CD4-positive, alpha-beta T cell (primary cell): ENCODE measurements around the gene TSPAN32. TPM values are rescaled to one million over a fixed set of nuclear protein-coding genes. Genes with fewer than 3 reads are reported as not detected.

Source experiments
- ATAC-seq: fragments of 200-7000 bp; cut with Tn5 transposase; one replicate; pipeline ENCODE4 v1.10.0; 2022; ENCODE audit warnings: mild to moderate bottlenecking; ENCODE audit not compliant: poor library complexity
- CTCF ChIA-PET: fragments of 350-600 bp; sonication (Branson Sonifier 250); formaldehyde crosslinking; loops from one replicate; lab custom pipeline; 2021; ENCODE audit warnings: antibody characterized with exemption, inconsistent platforms; lab: Charles Lee
- POLR2A ChIA-PET: fragments of 350-600 bp; sonication (Branson Sonifier 250); formaldehyde crosslinking; loops from one replicate; lab custom pipeline; 2021; ENCODE audit warnings: antibody characterized with exemption, inconsistent platforms; lab: Charles Lee
- DNase-seq, 14 experiments: peaks; one replicate each; pipeline ENCODE4 v3.0.0-alpha.2; 2013 to 2020; ENCODE audit warnings: mixed read lengths in 2 of 14
- H3K27ac ChIP-seq, 2 donors: one replicate each; pipeline versions ENCODE4 v1.5.1 to v1.7.0; 2013; ENCODE audit warnings: low read length in 2 of 2, low read depth in 1 of 2, mild to moderate bottlenecking in 1 of 2
- H3K27me3 ChIP-seq, 2 experiments: 1 replicate in 1 of 2; 2 replicates in 1 of 2; pipeline versions ENCODE4 v1.6.1 to v1.7.0; 2013; ENCODE audit warnings: low read length in 2 of 2, control low read depth in 1 of 2, mild to moderate bottlenecking in 1 of 2, moderate library complexity in 1 of 2; ENCODE audit not compliant: insufficient read depth in 2 of 2, control insufficient read depth in 1 of 2
- H3K36me3 ChIP-seq: one replicate; pipeline ENCODE4 v1.6.1; 2013; ENCODE audit warnings: low read length, control low read depth; ENCODE audit not compliant: insufficient read depth
- H3K4me1 ChIP-seq: one replicate; pipeline ENCODE4 v1.6.1; 2013; ENCODE audit warnings: low read length, control low read depth; ENCODE audit not compliant: insufficient read depth
- H3K4me3 ChIP-seq: one replicate; pipeline ENCODE4 v1.5.1; 2013; ENCODE audit warnings: mild to moderate bottlenecking, low read length, moderate library complexity
- H3K9me3 ChIP-seq, 2 experiments: 1 replicate in 1 of 2; 2 replicates in 1 of 2; pipeline versions ENCODE4 v1.6.1 to v1.7.0; 2013; ENCODE audit warnings: low read length in 2 of 2, mild to moderate bottlenecking in 2 of 2, control low read depth in 1 of 2, moderate library complexity in 1 of 2; ENCODE audit not compliant: control insufficient read depth in 1 of 2, insufficient read depth in 1 of 2
- H3K27ac Mint-ChIP-seq: one replicate; pipeline ENCODE4 v1.8.0; 2020; ENCODE audit warnings: mixed read lengths
- H3K27me3 Mint-ChIP-seq: one replicate; pipeline ENCODE4 v1.8.0; 2021; ENCODE audit warnings: mixed read lengths
- H3K36me3 Mint-ChIP-seq: one replicate; pipeline ENCODE4 v1.8.0; 2021; ENCODE audit warnings: low read depth, mixed read lengths
- H3K4me1 Mint-ChIP-seq: one replicate; pipeline ENCODE4 v1.8.0; 2021; ENCODE audit warnings: low read depth, mixed read lengths
- H3K4me3 Mint-ChIP-seq: one replicate; pipeline ENCODE4 v1.8.0; 2020; ENCODE audit warnings: mild to moderate bottlenecking, mixed read lengths
- H3K9me3 Mint-ChIP-seq: one replicate; pipeline ENCODE4 v1.8.0; 2020; ENCODE audit warnings: mixed read lengths
- CTCF ChIP-seq: fragments of 200-600 bp; IDR thresholded peaks from one replicate; pipeline ENCODE4 v1.8.0; 2022; ENCODE audit warnings: antibody characterized with exemption, mild to moderate bottlenecking
- intact Hi-C, 2 experiments: fragments of 100-400 bp; cut with DNase I in 1 of 2; cut with micrococcal nuclease in 1 of 2; formaldehyde crosslinking; loops; one replicate each; pipeline versions ENCODE4 v1.15.1 to v1.9.0; 2023 to 2025; cut with DNase I, micrococcal nuclease
- total RNA-seq, 174 experiments: library from RNA in 2 of 174; stranded (reverse) in 2 of 174; gene quantifications; one replicate each; pipeline ENCODE4 v1.2.3 and lab custom pipeline; 2021 to 2026

TSPAN32 gene
- total RNA-seq, 2 experiments from 2014 or later, result 81.8 TPM

DNA sequence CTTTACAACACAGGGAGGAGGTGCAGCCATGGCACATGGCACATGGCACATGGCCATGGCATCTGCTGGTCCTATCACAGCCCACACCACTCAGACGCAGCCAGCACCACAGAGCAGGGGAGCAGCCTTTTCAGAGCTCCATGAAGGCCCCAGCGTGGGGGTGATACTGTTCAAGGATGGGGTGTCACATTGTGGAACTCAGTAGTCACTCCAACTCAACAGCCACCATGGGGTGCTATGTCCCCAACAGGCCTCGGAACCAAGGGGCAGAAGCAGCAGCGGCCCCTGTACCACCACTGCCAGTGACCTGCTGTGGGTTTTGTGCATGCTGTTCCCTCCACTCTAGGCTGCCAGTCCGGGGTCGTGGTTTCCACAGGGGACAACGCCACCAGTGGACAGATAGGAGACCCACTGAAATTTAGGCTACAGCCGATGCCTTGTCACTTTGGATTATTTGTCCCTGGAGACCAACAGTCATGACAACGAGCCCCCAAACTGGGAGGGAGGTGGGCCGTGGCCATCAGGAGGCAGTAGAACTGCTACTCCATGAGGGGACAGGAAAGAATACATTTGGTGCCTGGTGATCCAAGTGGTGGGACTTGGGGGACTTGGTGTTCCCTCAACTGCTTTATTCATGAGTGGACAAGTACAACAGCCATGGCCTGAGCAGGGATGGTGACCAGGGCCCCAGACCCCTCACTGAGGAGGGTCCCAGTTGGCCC, 44.9 kb downstream of the TSPAN32 start:
- POLR2A ChIA-PET, result no interaction called here
- H3K36me3 Mint-ChIP-seq, result peaks cover 5% of the 10 kb centered on the region
- no peak overlapping the region for H3K27ac Mint-ChIP-seq
- ATAC-seq (no peak), DNase-seq (no peak)
- peaks cover 4% of the 10 kb centered on the region for H3K9me3 Mint-ChIP-seq
- Histone ChIP-seq H3K4me1 (no peaks in the 10 kb centered on the region), H3K27me3 (no peaks in the 10 kb centered on the region), H3K9me3 (peaks cover 0 to 25% of the 10 kb centered on the region in 2 experiments), H3K36me3 (no peaks in the 10 kb centered on the region), H3K27ac (no peak overlapping the region), H3K4me3 (no peak overlapping the region)
- CTCF ChIA-PET, result no interaction called here
- H3K4me3 Mint-ChIP-seq, result no peak overlapping the region
- intact Hi-C loops, result no loop called here
- TF ChIP-seq CTCF, result no peak
- no peaks in the 10 kb centered on the region for H3K27me3 Mint-ChIP-seq
- no peaks in the 10 kb centered on the region for H3K4me1 Mint-ChIP-seq

DNA sequence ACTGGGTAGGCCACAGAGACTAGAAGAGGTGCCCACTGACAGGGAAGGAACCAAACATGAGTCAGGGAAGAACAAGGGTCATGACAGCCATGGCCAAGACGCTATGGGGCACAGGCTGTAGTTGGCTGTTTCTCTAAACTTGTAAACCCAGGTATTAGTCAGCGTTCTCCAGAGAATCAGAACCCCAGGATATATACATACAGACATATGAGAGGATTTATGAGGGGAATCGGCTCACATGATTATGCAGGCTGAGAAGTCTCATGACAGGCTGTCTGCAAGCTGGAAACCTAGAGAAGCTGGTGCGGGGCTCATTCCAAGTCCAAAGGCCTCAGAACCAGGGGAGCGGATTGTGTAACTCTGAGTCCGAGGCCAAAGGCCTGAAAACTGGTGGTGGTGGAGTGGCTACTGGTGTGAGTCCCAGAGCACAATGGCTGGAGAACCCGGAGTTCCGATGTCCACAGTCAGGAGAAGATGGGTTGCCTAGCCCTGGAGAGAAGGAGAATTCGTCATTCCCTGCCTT, 45.6 kb downstream of the TSPAN32 start:
- DNase-seq, result no peak
- Histone ChIP-seq H3K4me3 (no peak overlapping the region), H3K4me1 (no peaks in the 10 kb centered on the region), H3K9me3 (peaks cover 0 to 28% of the 10 kb centered on the region in 2 experiments), H3K36me3 (no peaks in the 10 kb centered on the region), H3K27me3 (no peaks in the 10 kb centered on the region), H3K27ac (no peak overlapping the region)
- no peak overlapping the region for H3K27ac Mint-ChIP-seq
- TF ChIP-seq CTCF, result no peak
- ChIA-PET CTCF (no interaction called here), POLR2A (no interaction called here)
- no peaks in the 10 kb centered on the region for H3K27me3 Mint-ChIP-seq
- intact Hi-C loops, result no loop called here
- peaks cover 5% of the 10 kb centered on the region for H3K36me3 Mint-ChIP-seq
- ATAC-seq, result no peak
- H3K4me1 Mint-ChIP-seq, result no peaks in the 10 kb centered on the region
- H3K9me3 Mint-ChIP-seq, result peaks cover 4% of the 10 kb centered on the region
- H3K4me3 Mint-ChIP-seq, result no peak overlapping the region

- no peak overlapping the region for H3K4me3 Mint-ChIP-seq
- DNase-seq (no peak), ATAC-seq (no peak)
- Histone ChIP-seq H3K27me3 (no peaks in the 10 kb centered on the region), H3K4me3 (no peak overlapping the region), H3K9me3 (peaks cover 0 to 28% of the 10 kb centered on the region in 2 experiments), H3K36me3 (no peaks in the 10 kb centered on the region), H3K4me1 (no peaks in the 10 kb centered on the region), H3K27ac (no peak overlapping the region)
- TF ChIP-seq CTCF, result no peak
- H3K9me3 Mint-ChIP-seq, result peaks cover 4% of the 10 kb centered on the region
- intact Hi-C loops, result no loop called here
- no peaks in the 10 kb centered on the region for H3K27me3 Mint-ChIP-seq
- H3K36me3 Mint-ChIP-seq, result peaks cover 5% of the 10 kb centered on the region
- POLR2A ChIA-PET, result no interaction called here
- CTCF ChIA-PET, result no interaction called here
- H3K27ac Mint-ChIP-seq, result no peak overlapping the region
- H3K4me1 Mint-ChIP-seq, result no peaks in the 10 kb centered on the region
Measured at GRCh38 chr11:2348986-2349385, 47.2 kb downstream of the TSPAN32 start.
